Measurements from ENCODE around the gene CCM2.
A peak's percentile ranks its signal among the peaks of the same experiment; 100 is the strongest.
"Not testable (repeated sequence)": the region's sequence is repeated elsewhere in the genome, so short reads cannot be mapped to it uniquely, and the experiment has no call there.

The CCM2 gene

GRCh38 chr7:45001826-45002225, 1.8 kb downstream of the CCM2 start:
- DNase-seq: no peak

GRCh38 chr7:45003789-45004188, 3.8 kb downstream of the CCM2 start:
- no peak for DNase-seq

- DNase-seq: no peak
These were observed 7.1 kb downstream of the CCM2 start for GRCh38 chr7:45007106-45007505.

- no peak for DNase-seq
These were observed 7.7 kb downstream of the CCM2 start for GRCh38 chr7:45007571-45008328.

- DNase-seq: no peak
These were observed 13.5 kb downstream of the CCM2 start for GRCh38 chr7:45013465-45013967.

- DNase-seq: no peak
These were observed 15.3 kb downstream of the CCM2 start for GRCh38 chr7:45015313-45015712.

GRCh38 chr7:45017253-45017652, 17.3 kb downstream of the CCM2 start:
- no peak for DNase-seq

GRCh38 chr7:45020915-45021314, 20.9 kb downstream of the CCM2 start:
- DNase-seq: no peak

- peak; percentile 32 for DNase-seq
These were observed 21.7 kb downstream of the CCM2 start for GRCh38 chr7:45021604-45022296.

- no peak for DNase-seq
These were observed 24.2 kb downstream of the CCM2 start for GRCh38 chr7:45024126-45024744.

GRCh38 chr7:45025473-45025872, 25.5 kb downstream of the CCM2 start:
- peak; percentile 30 for DNase-seq

- DNase-seq: no peak
These were observed 26.0 kb downstream of the CCM2 start for GRCh38 chr7:45026013-45026412.

- DNase-seq: peak; percentile 60
These were observed 27.2 kb downstream of the CCM2 start for GRCh38 chr7:45026984-45027773.

- DNase-seq: peak; percentile 59
These were observed 27.7 kb downstream of the CCM2 start for GRCh38 chr7:45027774-45028114.

- DNase-seq: peak; percentile 58
These were observed 28.3 kb downstream of the CCM2 start for GRCh38 chr7:45028138-45028919.

GRCh38 chr7:45028920-45029344, 28.9 kb downstream of the CCM2 start:
- peak; percentile 49 for DNase-seq

GRCh38 chr7:45031829-45032228, 31.8 kb downstream of the CCM2 start:
- peak; percentile 42 for DNase-seq

GRCh38 chr7:45032421-45032820, 32.4 kb downstream of the CCM2 start:
- DNase-seq: peak; percentile 49

- no peak for DNase-seq
These were observed 33.4 kb downstream of the CCM2 start for GRCh38 chr7:45033261-45033930.

GRCh38 chr7:45033931-45034290, 33.9 kb downstream of the CCM2 start:
- no peak for DNase-seq

- DNase-seq: not testable (repeated sequence)
These were observed 34.7 kb downstream of the CCM2 start for GRCh38 chr7:45034710-45035109.

- no peak for DNase-seq
These were observed 35.4 kb downstream of the CCM2 start for GRCh38 chr7:45035371-45035770.

Data from activated CD8-positive, alpha-beta memory T cell treated with anti-CD3 and anti-CD28 coated beads, Interleukin-2, amount 50 U/mL, for 48 hours (primary cell).